Measurements from ENCODE around the gene MYL3. TPM values are rescaled to one million over a fixed set of nuclear protein-coding genes. Genes with fewer than 3 reads are reported as not detected.
"Not testable (repeated sequence)": the region's sequence is repeated elsewhere in the genome, so short reads cannot be mapped to it uniquely, and the experiment has no call there.

MYL3 gene
- total RNA-seq, 1 donor from 2014 or later, result 2.9 TPM

- DNase-seq (ENCODE audit: low spot score), result no peak
Observed at GRCh38 chr3:46831316-46831715, 31.9 kb downstream of the MYL3 start.

- no peak for DNase-seq (ENCODE audit: low spot score)
Observed at GRCh38 chr3:46830801-46831200, 32.4 kb downstream of the MYL3 start.

GRCh38 chr3:46829699-46830208, 33.5 kb downstream of the MYL3 start:
- DNase-seq (ENCODE audit: low spot score), result no peak

GRCh38 chr3:46825450-46825849, 37.8 kb downstream of the MYL3 start:
- no peak for DNase-seq (ENCODE audit: low spot score)

GRCh38 chr3:46824211-46824970, 38.9 kb downstream of the MYL3 start:
- no peak for DNase-seq (ENCODE audit: low spot score)

- DNase-seq (ENCODE audit: low spot score), result not testable (repeated sequence)
Observed at GRCh38 chr3:46823314-46823713, 39.9 kb downstream of the MYL3 start.

GRCh38 chr3:46821553-46821952, 41.7 kb downstream of the MYL3 start:
- DNase-seq (ENCODE audit: low spot score), result no peak

GRCh38 chr3:46820852-46821251, 42.4 kb downstream of the MYL3 start:
- DNase-seq (ENCODE audit: low spot score), result no peak

- DNase-seq (ENCODE audit: low spot score), result peak; percentile 82
Observed at GRCh38 chr3:46812237-46812791, 50.9 kb downstream of the MYL3 start.

GRCh38 chr3:46811615-46812236, 51.5 kb downstream of the MYL3 start:
- DNase-seq (ENCODE audit: low spot score), result no peak

- not testable (repeated sequence) for DNase-seq (ENCODE audit: low spot score)
Observed at GRCh38 chr3:46808766-46809165, 54.5 kb downstream of the MYL3 start.

Other genes starting within 250 kb of the MYL3 start
- gene ALS2CL, start 169.8 kb downstream of the MYL3 start, total RNA-seq (ENCODE audit: insufficient read depth, low replicate concordance), result 8.7 TPM
- 0.48 TPM for gene TMIE, start 162.1 kb downstream of the MYL3 start, total RNA-seq (ENCODE audit: insufficient read depth, low replicate concordance)
- not detected for gene PRSS50, start 145.6 kb downstream of the MYL3 start, total RNA-seq (ENCODE audit: insufficient read depth, low replicate concordance)
- gene PTH1R, start 14.3 kb upstream of the MYL3 start, total RNA-seq (ENCODE audit: insufficient read depth, low replicate concordance), result 25.5 TPM
- gene CCDC12, start 113.3 kb upstream of the MYL3 start, total RNA-seq (ENCODE audit: insufficient read depth, low replicate concordance), result 17.3 TPM
- 21.2 TPM for gene NBEAL2, start 116.2 kb upstream of the MYL3 start, total RNA-seq (ENCODE audit: insufficient read depth, low replicate concordance)

Data from umbilical cord (tissue), 2 donors.